Gastrocnemius medialis (tissue), 4 donors: ENCODE results near the gene B4GALT1. TPM values are rescaled to one million over a fixed set of nuclear protein-coding genes. Genes with fewer than 3 reads are reported as not detected.

Experiments
- ATAC-seq, 2 donors: fragments of 150-250 bp; one replicate each; pipeline ENCODE4 v1.9.1; 2016
- DNase-seq, 2 donors: peaks; one replicate each; pipeline ENCODE4 v3.0.0-alpha.2; 2019
- H3K27ac ChIP-seq, 4 donors: fragments of 200-600 bp; sonication (generic); 1 replicate in 1 of 4; 2 replicates in 3 of 4; pipeline ENCODE4 v1.5.1; 2016 to 2018; ENCODE audit warnings: mild to moderate bottlenecking in 2 of 4, moderate library complexity in 1 of 4
- H3K27me3 ChIP-seq, 3 donors: fragments of 200-600 bp; sonication (generic) in 2 of 3; 1 replicate in 1 of 3; 2 replicates in 2 of 3; pipeline versions ENCODE4 v1.5.1 to v1.6.0; 2016 to 2019; ENCODE audit warnings: mild to moderate bottlenecking in 1 of 3, moderate library complexity in 1 of 3
- H3K36me3 ChIP-seq, 2 donors: fragments of 200-600 bp; sonication (generic) in 1 of 2; one replicate each; pipeline ENCODE4 v1.5.1; 2017 to 2018
- H3K4me1 ChIP-seq, 2 donors: fragments of 200-600 bp; sonication (generic) in 1 of 2; one replicate each; pipeline ENCODE4 v1.5.1; 2016 to 2017; ENCODE audit warnings: mild to moderate bottlenecking in 2 of 2
- H3K4me3 ChIP-seq, 4 donors: fragments of 200-600 bp; sonication (generic) in 3 of 4; 1 replicate in 1 of 4; 2 replicates in 3 of 4; pipeline ENCODE4 v1.5.1; 2016 to 2019; ENCODE audit warnings: mild to moderate bottlenecking in 2 of 4
- H3K9me3 ChIP-seq, 3 donors: fragments of 200-600 bp; sonication (generic) in 2 of 3; 1 replicate in 1 of 3; 2 replicates in 2 of 3; pipeline ENCODE4 v1.5.1; 2016 to 2019
- CTCF ChIP-seq, 5 experiments: fragments of 450-650 bp in 3 of 5; fragments of 200-600 bp in 2 of 5; sonication (generic) in 2 of 5; IDR thresholded peaks in 4 of 5; conservative IDR thresholded peaks in 1 of 5; 1 replicate in 4 of 5; 2 replicates in 1 of 5; pipeline ENCODE4 v1.5.1; 2016 to 2019; ENCODE audit warnings: antibody characterized with exemption in 5 of 5, mild to moderate bottlenecking in 3 of 5, moderate library complexity in 3 of 5
- POLR2A ChIP-seq, 2 donors: fragments of 450-650 bp; IDR thresholded peaks; one replicate each; pipeline ENCODE4 v1.6.1; 2017; ENCODE audit warnings: antibody characterized with exemption in 2 of 2, mild to moderate bottlenecking in 2 of 2, moderate library complexity in 2 of 2
- in situ Hi-C, 4 donors: fragments of 200-750 bp; cut with MboI; loops; one replicate each; pipeline versions ENCODE4 v1.15.0 to v1.8.0; 2017; ENCODE audit warnings: low sequenced_read_pairs in 4 of 4
- intact Hi-C: fragments of 100-400 bp; cut with DNase I; formaldehyde crosslinking; loops from one replicate; pipeline ENCODE4 v1.15.1; 2023; ENCODE audit warnings: low total_unique reads
- total RNA-seq, 4 donors: library from RNA; depleted of rRNA; stranded (reverse); fragments of >200 nt; gene quantifications; one replicate each; pipeline versions ENCODE4 v1.1.0 to v1.2.3, GENCODE V29; 2016

The B4GALT1 gene
- total RNA-seq, 4 donors from 2014 or later = 24.2 to 56.2 (median 42.7) TPM

- intact Hi-C loops = no loop called here
- H3K27me3 ChIP-seq = no peaks in the 10 kb centered on the region
- ATAC-seq = no peak
- peaks cover 60 to 75% of the 10 kb centered on the region in 2 donors for H3K4me1 ChIP-seq
- peak overlapping the region in 1 of 4 donors; percentile 76 for H3K27ac ChIP-seq
- no peak overlapping the region for H3K4me3 ChIP-seq
- in situ Hi-C loops = no loop called here
- TF ChIP-seq CTCF (IDR thresholded peaks at IDR 0.05 in 4 of 5, conservative IDR thresholded peaks at IDR 0.05 in 1 of 5) (no peak), POLR2A (IDR thresholded peaks at IDR 0.05) (no peak)
- H3K9me3 ChIP-seq = no peaks in the 10 kb centered on the region
- DNase-seq = no peak
- peaks cover 0 to 16% of the 10 kb centered on the region in 2 donors for H3K36me3 ChIP-seq
These were observed 29.3 kb downstream of the B4GALT1 start for GRCh38 chr9:33137781-33138264.

DNA sequence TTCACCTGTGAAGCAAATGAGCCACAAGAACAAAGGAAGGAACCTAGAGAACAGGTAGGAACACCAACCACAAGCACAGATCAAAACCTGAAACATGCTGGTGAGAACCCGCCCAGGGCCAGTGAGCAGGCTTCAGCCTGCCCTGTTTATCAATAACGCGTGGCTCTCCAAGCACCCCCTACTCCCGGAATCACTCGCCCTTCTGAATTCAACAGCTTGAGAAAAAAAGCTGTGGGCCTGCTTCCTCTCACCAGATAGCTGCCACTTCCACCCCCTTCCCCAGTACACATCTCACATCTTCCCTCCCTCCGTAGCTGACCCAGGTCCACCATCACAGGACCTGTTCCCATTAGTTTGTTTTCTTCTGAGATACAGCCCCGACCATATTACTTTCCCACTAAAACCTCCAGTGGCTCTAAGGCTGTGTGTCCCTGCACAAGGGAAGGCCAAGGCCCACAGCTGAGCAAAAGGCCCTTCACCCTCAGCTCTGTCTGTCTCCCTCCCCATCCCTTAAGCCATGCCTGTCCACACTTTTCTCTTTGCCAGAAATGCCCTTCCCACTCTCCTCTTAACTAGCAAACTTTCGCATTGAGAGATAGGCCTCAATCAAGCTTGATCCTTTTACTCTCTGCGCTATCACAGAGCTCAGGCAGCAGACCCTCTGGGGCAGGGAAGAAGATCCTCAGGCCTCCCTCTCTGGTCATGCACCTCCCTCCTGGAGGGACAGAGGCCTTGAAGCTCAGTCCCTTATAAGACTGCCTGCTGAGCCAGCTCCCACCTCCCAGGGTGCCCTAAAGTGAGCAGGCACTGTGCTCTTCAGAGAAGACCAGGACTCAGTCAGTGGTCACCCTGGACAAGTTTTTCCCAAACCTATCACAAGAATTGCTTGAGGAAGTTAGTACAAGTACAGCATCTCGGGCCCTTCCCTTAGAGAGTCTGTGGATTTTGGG, 30.1 kb downstream of the B4GALT1 start:
- TF ChIP-seq POLR2A (IDR thresholded peaks at IDR 0.05) = no peak
- no peak for TF ChIP-seq CTCF (IDR thresholded peaks at IDR 0.05 in 4 of 5, conservative IDR thresholded peaks at IDR 0.05 in 1 of 5)
- DNase-seq (no peak), ATAC-seq (no peak)
- H3K4me3 ChIP-seq = no peak overlapping the region
- in situ Hi-C loops = no loop called here
- peaks cover 0 to 22% of the 10 kb centered on the region in 2 donors for H3K36me3 ChIP-seq
- H3K4me1 ChIP-seq = peaks cover 52 to 75% of the 10 kb centered on the region in 2 donors
- no peaks in the 10 kb centered on the region for H3K9me3 ChIP-seq
- intact Hi-C loops = no loop called here
- H3K27ac ChIP-seq = peak overlapping the region in 3 of 4 donors; percentile 17 to 54 (median 26)
- H3K27me3 ChIP-seq = no peaks in the 10 kb centered on the region

DNA sequence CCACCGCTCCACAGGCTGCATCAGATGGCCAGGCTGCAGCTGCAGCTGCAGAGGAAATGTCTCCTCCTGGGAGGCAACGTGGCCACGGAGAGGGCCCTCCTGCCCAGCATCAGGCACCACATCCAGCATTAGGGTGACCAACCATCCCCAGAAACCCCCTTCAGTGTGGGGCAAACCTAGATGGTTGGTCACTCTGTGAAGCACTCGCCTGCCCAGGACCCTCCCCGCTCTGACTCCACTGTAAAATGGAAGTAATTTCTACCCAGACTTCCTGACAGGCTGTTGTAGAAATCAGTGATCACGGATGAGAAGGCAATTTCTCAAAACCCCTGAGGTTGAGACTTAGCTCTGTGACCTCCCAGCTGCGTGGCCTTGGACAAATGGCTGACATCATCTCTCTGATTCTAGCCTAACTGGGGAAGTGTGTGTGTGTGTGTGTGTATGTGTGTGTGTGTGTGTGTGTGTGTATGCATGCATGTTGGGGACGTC, 31.6 kb downstream of the B4GALT1 start:
- in situ Hi-C loops = no loop called here
- peaks cover 48 to 76% of the 10 kb centered on the region in 2 donors for H3K4me1 ChIP-seq
- TF ChIP-seq POLR2A (IDR thresholded peaks at IDR 0.05) (no peak), CTCF (IDR thresholded peaks at IDR 0.05 in 4 of 5, conservative IDR thresholded peaks at IDR 0.05 in 1 of 5) (no peak)
- H3K9me3 ChIP-seq = no peaks in the 10 kb centered on the region
- H3K36me3 ChIP-seq = peaks cover 0 to 22% of the 10 kb centered on the region in 2 donors
- ATAC-seq = peak in 1 of 2 donors; percentile 23
- H3K27me3 ChIP-seq = no peaks in the 10 kb centered on the region
- peak overlapping the region in 3 of 4 donors; percentile 54 to 57 (median 56) for H3K27ac ChIP-seq
- DNase-seq = no peak
- intact Hi-C loops = no loop called here
- H3K4me3 ChIP-seq = no peak overlapping the region

DNA sequence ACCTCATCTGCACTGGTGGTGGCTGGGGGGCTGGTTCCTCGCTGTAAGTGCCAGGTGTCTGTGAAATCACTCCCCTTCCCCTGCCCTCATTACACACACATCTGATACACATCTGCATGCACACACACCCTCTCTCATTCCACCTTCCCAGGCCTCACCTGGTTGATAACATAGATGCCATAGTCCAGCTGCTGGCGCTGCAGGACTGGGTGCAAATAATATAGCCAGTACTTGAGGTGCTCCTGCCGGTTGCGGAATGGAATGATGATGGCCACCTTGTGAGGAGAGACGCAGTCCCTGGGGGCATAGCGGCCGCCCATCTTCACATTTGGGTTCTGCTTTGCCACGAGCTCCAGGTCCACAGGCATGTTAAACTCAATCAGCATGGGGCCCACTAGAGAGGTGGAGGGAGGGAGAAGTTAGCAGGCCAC, 32.1 kb downstream of the B4GALT1 start:
- H3K27me3 ChIP-seq = no peaks in the 10 kb centered on the region
- H3K27ac ChIP-seq = peak overlapping the region in 3 of 4 donors; percentile 54 to 57 (median 56)
- H3K36me3 ChIP-seq = peaks cover 0 to 22% of the 10 kb centered on the region in 2 donors
- in situ Hi-C loops (no loop called here), intact Hi-C loops (no loop called here)
- DNase-seq (no peak), ATAC-seq (no peak)
- peaks cover 47 to 76% of the 10 kb centered on the region in 2 donors for H3K4me1 ChIP-seq
- no peak for TF ChIP-seq POLR2A (IDR thresholded peaks at IDR 0.05)
- H3K9me3 ChIP-seq = no peaks in the 10 kb centered on the region
- H3K4me3 ChIP-seq = no peak overlapping the region

DNA sequence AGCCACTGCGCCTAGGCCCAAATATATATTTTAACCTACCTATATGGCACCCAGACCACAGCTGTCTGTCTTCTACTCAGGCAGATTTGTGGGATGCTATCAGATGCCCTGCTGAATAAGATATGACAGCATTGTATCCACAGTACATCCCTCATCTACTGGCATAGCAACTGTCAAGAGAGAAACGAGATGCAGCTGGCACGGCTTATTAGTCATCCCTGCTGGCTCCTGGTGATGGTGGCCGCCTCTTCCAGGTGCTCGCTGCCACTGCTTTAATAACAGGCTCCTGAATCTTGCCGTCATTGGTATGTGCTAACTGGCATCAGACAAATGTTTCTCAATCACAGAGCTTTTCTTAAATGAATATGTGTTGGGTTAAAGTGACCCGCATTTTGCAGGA, 34.0 kb downstream of the B4GALT1 start:
- Histone ChIP-seq H3K36me3 (peaks cover 0 to 28% of the 10 kb centered on the region in 2 donors), H3K4me3 (no peak overlapping the region), H3K4me1 (peaks cover 37 to 72% of the 10 kb centered on the region in 2 donors), H3K27me3 (no peaks in the 10 kb centered on the region), H3K9me3 (no peaks in the 10 kb centered on the region), H3K27ac (peak overlapping the region in 3 of 4 donors; percentile 6 to 61 (median 38))
- in situ Hi-C loops = no loop called here
- peak in 1 of 2 donors; percentile 78 for DNase-seq
- intact Hi-C loops = loop anchor here (2.0 kb wide), 2 partner anchors 26 to 34 kb away; partner anchors contain the start of gene B4GALT1
- TF ChIP-seq CTCF (IDR thresholded peaks at IDR 0.05 in 4 of 5, conservative IDR thresholded peaks at IDR 0.05 in 1 of 5) (no peak), POLR2A (IDR thresholded peaks at IDR 0.05) (no peak)
- ATAC-seq = peak; percentile 21 to 85
